ENCODE data around the gene LRP3.
"Not testable (repeated sequence)": the region's sequence is repeated elsewhere in the genome, so short reads cannot be mapped to it uniquely, and the experiment has no call there.

Gene LRP3, protein sequence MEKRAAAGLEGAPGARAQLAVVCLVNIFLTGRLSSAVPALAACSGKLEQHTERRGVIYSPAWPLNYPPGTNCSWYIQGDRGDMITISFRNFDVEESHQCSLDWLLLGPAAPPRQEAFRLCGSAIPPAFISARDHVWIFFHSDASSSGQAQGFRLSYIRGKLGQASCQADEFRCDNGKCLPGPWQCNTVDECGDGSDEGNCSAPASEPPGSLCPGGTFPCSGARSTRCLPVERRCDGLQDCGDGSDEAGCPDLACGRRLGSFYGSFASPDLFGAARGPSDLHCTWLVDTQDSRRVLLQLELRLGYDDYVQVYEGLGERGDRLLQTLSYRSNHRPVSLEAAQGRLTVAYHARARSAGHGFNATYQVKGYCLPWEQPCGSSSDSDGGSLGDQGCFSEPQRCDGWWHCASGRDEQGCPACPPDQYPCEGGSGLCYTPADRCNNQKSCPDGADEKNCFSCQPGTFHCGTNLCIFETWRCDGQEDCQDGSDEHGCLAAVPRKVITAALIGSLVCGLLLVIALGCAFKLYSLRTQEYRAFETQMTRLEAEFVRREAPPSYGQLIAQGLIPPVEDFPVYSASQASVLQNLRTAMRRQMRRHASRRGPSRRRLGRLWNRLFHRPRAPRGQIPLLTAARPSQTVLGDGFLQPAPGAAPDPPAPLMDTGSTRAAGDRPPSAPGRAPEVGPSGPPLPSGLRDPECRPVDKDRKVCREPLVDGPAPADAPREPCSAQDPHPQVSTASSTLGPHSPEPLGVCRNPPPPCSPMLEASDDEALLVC

DNA sequence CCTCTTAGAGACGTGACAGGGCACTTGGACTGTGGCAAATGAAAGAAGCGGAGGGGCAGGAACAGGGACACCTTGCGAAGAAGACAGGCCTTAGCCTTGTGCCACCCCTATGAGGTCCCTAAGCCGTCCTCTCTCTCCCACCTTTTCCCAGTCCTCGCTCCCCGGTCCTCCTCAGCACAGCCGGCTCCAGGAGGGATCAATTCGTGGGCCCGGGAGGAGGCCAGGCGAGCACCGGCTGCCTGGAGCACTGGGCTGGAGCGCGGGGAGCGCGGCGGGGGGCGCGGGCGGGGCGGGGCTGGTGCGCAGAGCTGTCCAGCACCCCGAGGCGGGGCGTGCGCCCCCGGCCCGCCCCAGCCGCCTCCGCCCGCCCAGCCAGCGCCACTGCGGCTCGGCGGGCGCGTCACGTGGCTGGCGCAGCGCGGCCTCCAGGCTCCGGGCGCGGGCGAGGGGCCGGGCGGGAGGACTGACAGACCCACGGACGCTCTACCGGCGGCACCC lies at the start of gene LRP3:
LRP3 (plus strand) TSS at position 466 of the 498 bp plus-strand sequence. CDS start 456 bp downstream, outside the sequence.
- Histone ChIP-seq H3K9ac (ENCODE audit: low read length) (no peak within 1 kb of the TSS), H3K27ac (ENCODE audit: low read depth, low read length) (peak within 1 kb of the TSS; percentile 31), H3K4me3 (ENCODE audit: low read length) (peak within 1 kb of the TSS; percentile 60), H3K4me1 (ENCODE audit: control insufficient read depth, insufficient read depth, low read length) (peaks cover 4% of the 10 kb centered on the region), H3K36me3 (ENCODE audit: control insufficient read depth, insufficient read depth, low read length) (peaks cover 3% of the 10 kb centered on the region), H3K27me3 (ENCODE audit: control insufficient read depth, insufficient read depth, low read length) (no peaks in the 10 kb centered on the region)

DNA sequence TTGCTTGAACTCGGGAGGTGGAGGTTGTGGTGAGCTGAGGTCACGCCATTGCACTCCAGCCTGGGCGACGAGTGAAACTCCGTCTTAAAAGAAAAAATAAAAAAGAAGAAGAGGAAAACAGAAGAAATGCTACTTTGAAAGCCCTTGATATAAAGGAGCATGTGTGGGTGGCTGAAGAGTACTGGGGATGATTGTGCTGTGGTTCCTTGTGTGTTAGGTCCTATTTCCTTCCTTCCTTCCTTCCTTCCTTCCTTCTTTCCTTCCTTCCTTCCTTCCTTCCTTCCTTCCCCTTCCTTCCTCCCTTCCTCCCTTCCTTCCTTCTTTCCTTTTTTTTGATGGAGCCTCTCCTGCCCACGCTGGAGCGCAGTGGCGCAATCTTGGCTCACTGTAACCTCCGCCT lies 47.9 kb upstream of the LRP3 start:
- Histone ChIP-seq H3K27me3 (ENCODE audit: control insufficient read depth, insufficient read depth, low read length) (no peaks in the 10 kb centered on the region), H3K36me3 (ENCODE audit: control insufficient read depth, insufficient read depth, low read length) (no peaks in the 10 kb centered on the region), H3K9ac (ENCODE audit: low read length) (no peak overlapping the region)

DNA sequence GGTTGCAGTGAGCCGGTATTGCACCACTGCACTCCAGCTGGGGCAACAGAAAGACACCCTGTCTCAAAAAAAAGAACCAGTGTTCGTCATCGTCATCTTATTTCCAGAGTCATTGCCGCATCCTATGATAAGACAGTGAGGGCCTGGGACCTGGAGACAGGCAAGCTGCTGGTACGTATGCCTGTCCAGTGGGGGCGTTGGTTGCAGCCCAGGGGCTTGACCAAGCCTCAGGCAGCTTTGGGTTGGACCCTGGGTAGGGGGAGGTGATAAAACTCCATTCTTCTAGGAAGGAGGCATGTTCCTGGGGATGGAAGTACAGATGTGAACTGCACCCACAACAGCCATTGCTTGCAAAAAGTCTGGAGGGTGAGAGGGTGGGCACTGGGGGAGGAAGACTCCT lies 46.6 kb upstream of the LRP3 start:
- Histone ChIP-seq H3K27ac (ENCODE audit: low read depth, low read length) (no peak overlapping the region), H3K9ac (ENCODE audit: low read length) (no peak overlapping the region), H3K36me3 (ENCODE audit: control insufficient read depth, insufficient read depth, low read length) (no peaks in the 10 kb centered on the region), H3K4me3 (ENCODE audit: low read length) (no peak overlapping the region), H3K27me3 (ENCODE audit: control insufficient read depth, insufficient read depth, low read length) (no peaks in the 10 kb centered on the region), H3K4me1 (ENCODE audit: control insufficient read depth, insufficient read depth, low read length) (no peaks in the 10 kb centered on the region)

More for the DNA sequence above, 47.9 kb upstream of the LRP3 start:
- no peak overlapping the region for H3K4me3 ChIP-seq (ENCODE audit: low read length)
- H3K4me1 ChIP-seq (ENCODE audit: control insufficient read depth, insufficient read depth, low read length) = no peaks in the 10 kb centered on the region
- no peak overlapping the region for H3K27ac ChIP-seq (ENCODE audit: low read depth, low read length)

DNA sequence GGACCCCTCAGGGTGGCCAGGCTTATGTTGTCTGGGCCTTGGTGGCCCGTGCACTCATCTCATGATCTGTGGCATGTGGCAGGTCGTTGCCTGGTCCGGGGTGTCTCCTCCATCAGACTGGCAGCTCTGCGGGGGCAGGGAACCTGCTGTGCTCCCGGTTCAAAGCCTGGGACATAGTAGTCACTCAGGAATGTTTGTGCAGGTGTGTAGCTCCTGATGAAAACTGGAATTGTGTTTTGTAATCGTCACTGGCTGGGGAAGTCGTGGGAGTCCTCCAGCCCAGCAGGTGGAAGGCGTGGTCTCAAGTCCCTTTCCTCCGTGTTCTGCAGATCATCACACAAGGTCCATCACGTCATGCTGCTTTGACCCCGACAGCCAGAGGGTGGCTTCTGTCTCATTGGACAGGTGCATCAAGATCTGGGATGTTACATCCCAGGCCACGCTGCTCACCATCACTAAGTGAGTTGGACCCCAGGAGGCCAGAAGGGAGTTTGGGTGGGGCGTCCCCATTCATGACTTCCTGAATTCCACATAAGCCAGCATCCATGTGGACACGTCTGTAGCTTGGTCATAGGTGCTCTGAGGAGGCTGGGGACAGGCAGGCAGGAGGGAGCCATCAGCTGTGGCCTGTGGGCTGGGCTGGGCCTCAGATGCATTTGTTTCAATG lies 43.1 kb upstream of the LRP3 start:
- Histone ChIP-seq H3K4me1 (ENCODE audit: control insufficient read depth, insufficient read depth, low read length) (no peaks in the 10 kb centered on the region), H3K27me3 (ENCODE audit: control insufficient read depth, insufficient read depth, low read length) (no peaks in the 10 kb centered on the region), H3K4me3 (ENCODE audit: low read length) (no peak overlapping the region), H3K36me3 (ENCODE audit: control insufficient read depth, insufficient read depth, low read length) (no peaks in the 10 kb centered on the region), H3K27ac (ENCODE audit: low read depth, low read length) (no peak overlapping the region), H3K9ac (ENCODE audit: low read length) (no peak overlapping the region)

DNA sequence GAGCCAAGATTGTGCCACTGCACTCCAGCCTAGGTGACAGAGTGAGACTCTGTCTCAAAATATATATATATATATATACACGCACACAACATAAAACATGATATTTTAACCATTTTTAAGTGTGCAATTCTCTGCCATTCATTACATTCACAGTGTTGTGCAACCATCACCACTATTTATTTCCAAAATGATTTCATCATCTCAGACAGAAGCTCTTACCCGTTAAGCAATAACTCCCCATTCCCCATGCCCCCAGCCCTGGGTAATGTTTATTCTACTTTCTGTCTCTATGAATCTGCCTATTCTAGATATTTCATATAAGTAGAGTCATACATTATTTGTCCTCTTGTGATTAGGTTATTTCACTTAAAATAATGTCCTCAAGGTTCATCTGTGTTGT lies 42.0 kb upstream of the LRP3 start:
- Histone ChIP-seq H3K27me3 (ENCODE audit: control insufficient read depth, insufficient read depth, low read length) (no peaks in the 10 kb centered on the region), H3K4me3 (ENCODE audit: low read length) (no peak overlapping the region), H3K9ac (ENCODE audit: low read length) (no peak overlapping the region), H3K36me3 (ENCODE audit: control insufficient read depth, insufficient read depth, low read length) (no peaks in the 10 kb centered on the region), H3K4me1 (ENCODE audit: control insufficient read depth, insufficient read depth, low read length) (no peaks in the 10 kb centered on the region), H3K27ac (ENCODE audit: low read depth, low read length) (no peak overlapping the region)

DNA sequence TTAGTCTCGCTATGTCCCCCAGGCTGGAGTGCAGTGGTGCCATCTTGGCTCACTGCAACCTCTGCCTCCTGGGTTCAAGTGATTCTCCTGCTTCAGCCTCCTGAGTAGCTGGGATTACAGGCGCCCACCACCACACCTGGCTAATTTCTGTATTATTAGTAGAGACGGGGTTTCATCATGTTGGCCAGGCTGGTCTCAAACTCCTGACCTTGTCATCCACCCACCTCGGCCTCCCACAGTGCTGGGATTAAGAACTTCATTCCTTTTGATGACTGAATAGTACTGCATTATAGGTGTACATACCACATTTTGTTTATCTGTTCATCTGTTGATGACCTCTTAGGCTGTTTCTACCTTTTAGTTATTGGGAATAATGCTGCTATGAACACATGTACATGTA lies 41.5 kb upstream of the LRP3 start:
- not testable (repeated sequence) for H3K27ac ChIP-seq (ENCODE audit: low read depth, low read length); H3K27me3 ChIP-seq (ENCODE audit: control insufficient read depth, insufficient read depth, low read length); H3K9ac ChIP-seq (ENCODE audit: low read length); H3K4me1 ChIP-seq (ENCODE audit: control insufficient read depth, insufficient read depth, low read length); H3K36me3 ChIP-seq (ENCODE audit: control insufficient read depth, insufficient read depth, low read length); H3K4me3 ChIP-seq (ENCODE audit: low read length)

DNA sequence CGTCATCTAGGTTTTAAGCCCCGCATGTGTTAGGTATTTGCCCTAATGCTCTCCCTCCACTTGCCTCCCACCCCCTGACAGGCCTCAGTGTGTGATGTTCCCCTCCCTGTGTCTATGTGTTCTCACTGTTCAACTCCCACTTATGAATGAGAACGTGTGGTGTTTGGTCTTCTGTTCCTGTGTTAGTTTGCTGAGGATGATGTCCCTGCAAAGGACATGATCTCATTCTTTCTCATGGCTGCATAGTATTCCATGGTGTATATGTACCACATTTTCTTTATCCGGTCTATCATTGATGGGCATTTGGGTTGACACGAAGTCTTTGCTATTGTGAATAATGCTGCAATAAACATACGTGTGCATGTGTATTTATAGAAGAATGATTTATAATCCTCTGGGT lies 39.8 kb upstream of the LRP3 start:
- H3K27me3 ChIP-seq (ENCODE audit: control insufficient read depth, insufficient read depth, low read length); H3K27ac ChIP-seq (ENCODE audit: low read depth, low read length); H3K4me3 ChIP-seq (ENCODE audit: low read length); H3K9ac ChIP-seq (ENCODE audit: low read length); H3K4me1 ChIP-seq (ENCODE audit: control insufficient read depth, insufficient read depth, low read length); H3K36me3 ChIP-seq (ENCODE audit: control insufficient read depth, insufficient read depth, low read length): not testable (repeated sequence)

DNA sequence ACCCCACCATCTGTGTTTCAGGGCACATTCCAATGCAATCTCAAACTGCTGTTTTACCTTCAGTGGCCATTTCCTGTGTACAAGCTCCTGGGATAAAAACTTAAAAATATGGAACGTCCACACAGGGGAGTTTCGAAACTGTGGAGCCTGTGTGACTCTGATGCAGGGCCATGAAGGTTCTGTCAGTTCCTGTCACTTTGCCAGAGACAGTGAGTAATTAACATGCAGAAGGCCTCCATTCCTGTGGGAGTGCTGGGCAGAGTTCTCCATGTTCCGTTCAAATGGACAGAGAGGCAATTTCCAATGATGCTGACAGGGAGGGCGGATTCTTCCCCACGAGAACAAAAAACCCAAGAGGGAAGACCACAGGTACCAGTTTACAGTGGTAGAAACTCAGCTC lies 37.8 kb upstream of the LRP3 start:
- no peak overlapping the region for H3K27ac ChIP-seq (ENCODE audit: low read depth, low read length)
- H3K9ac ChIP-seq (ENCODE audit: low read length) = no peak overlapping the region
- H3K27me3 ChIP-seq (ENCODE audit: control insufficient read depth, insufficient read depth, low read length) = no peaks in the 10 kb centered on the region
- H3K4me3 ChIP-seq (ENCODE audit: low read length) = no peak overlapping the region
- no peaks in the 10 kb centered on the region for H3K4me1 ChIP-seq (ENCODE audit: control insufficient read depth, insufficient read depth, low read length)
- no peaks in the 10 kb centered on the region for H3K36me3 ChIP-seq (ENCODE audit: control insufficient read depth, insufficient read depth, low read length)

DNA sequence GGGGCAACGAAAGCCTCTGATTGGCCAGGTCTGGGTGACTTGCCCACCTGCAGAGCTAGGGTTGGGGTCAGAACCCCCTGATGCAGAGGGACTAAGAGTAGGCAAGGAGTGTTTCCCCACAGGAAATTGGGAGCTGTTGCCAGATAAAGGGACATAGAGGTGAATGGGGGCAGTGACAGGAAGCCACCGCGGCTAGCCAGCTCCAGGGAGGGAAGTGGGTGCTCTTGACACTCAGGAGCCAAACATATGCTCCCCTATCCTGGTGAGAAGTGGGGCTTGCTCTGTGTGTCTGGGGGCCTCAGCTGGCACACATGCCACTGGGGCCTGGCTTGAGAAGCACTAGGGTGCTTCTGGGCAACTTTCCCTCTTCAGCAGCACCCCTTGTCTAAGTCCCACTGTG lies 36.2 kb upstream of the LRP3 start:
- Histone ChIP-seq H3K27me3 (ENCODE audit: control insufficient read depth, insufficient read depth, low read length) (no peaks in the 10 kb centered on the region), H3K9ac (ENCODE audit: low read length) (no peak overlapping the region), H3K36me3 (ENCODE audit: control insufficient read depth, insufficient read depth, low read length) (no peaks in the 10 kb centered on the region), H3K4me1 (ENCODE audit: control insufficient read depth, insufficient read depth, low read length) (no peaks in the 10 kb centered on the region), H3K4me3 (ENCODE audit: low read length) (no peak overlapping the region), H3K27ac (ENCODE audit: low read depth, low read length) (no peak overlapping the region)

DNA sequence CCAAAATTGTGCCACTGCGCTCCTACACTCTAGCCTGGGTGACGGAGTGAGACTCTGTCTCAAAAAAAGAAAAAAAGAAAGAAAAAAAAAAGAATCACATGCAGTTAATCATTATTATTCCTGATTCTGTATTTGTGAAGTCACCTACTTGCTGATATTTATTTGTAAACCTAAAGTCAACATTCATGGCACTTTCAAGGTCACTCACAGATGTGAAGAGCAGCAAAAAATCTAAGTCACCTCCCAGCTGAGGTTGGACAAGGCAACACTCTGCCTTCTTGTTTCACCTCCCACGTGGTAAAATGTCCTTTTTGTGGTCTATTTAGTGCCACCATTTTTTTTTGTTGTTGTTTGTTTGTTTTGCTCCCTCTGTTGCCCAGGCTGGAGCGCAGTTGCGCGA lies 35.8 kb upstream of the LRP3 start:
- Histone ChIP-seq H3K9ac (ENCODE audit: low read length) (no peak overlapping the region), H3K4me1 (ENCODE audit: control insufficient read depth, insufficient read depth, low read length) (no peaks in the 10 kb centered on the region), H3K27me3 (ENCODE audit: control insufficient read depth, insufficient read depth, low read length) (no peaks in the 10 kb centered on the region), H3K36me3 (ENCODE audit: control insufficient read depth, insufficient read depth, low read length) (no peaks in the 10 kb centered on the region), H3K4me3 (ENCODE audit: low read length) (no peak overlapping the region), H3K27ac (ENCODE audit: low read depth, low read length) (no peak overlapping the region)

DNA sequence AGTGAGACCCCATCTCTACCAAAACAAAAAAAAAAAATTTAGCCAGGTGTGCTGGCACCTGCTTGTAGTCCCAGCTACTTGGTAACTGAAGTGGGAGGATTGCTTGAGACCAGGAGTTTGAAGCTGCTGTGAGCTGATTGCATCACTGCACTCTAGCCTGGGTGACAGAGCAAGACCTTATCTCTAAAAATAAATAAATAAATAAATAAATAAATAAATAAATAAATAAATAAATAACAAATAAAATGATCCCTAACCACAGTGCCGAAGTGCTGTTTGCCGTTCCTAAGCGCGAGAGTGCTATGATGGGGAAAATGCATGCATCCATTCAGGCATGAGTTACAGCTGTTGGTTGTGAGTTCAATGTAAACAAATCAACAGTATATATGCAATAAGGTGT lies 35.0 kb upstream of the LRP3 start:
- H3K27ac ChIP-seq (ENCODE audit: low read depth, low read length) = no peak overlapping the region
- no peak overlapping the region for H3K4me3 ChIP-seq (ENCODE audit: low read length)
- H3K4me1 ChIP-seq (ENCODE audit: control insufficient read depth, insufficient read depth, low read length) = no peaks in the 10 kb centered on the region
- no peaks in the 10 kb centered on the region for H3K36me3 ChIP-seq (ENCODE audit: control insufficient read depth, insufficient read depth, low read length)
- H3K27me3 ChIP-seq (ENCODE audit: control insufficient read depth, insufficient read depth, low read length) = no peaks in the 10 kb centered on the region
- H3K9ac ChIP-seq (ENCODE audit: low read length) = no peak overlapping the region

DNA sequence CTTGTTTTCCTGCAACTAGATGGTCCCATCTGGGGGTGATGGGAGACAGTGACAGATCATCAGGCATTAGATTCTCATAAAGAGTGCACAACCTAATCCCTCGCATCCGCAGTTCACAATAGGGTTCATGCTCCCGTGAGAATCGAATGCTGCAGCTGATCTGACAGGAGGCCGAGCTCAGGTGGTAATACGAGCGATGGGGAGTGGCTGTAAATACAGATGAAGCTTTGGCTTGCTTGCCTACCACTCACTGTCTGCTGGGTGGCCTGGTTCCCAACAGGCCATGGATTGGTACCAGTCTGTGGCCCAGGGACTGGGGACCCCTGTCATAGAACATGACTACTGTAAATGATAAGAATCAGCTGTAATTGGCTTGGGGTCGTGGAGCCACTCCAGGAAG lies 34.2 kb upstream of the LRP3 start:
- H3K9ac ChIP-seq (ENCODE audit: low read length) = no peak overlapping the region
- H3K4me1 ChIP-seq (ENCODE audit: control insufficient read depth, insufficient read depth, low read length) = no peaks in the 10 kb centered on the region
- H3K27ac ChIP-seq (ENCODE audit: low read depth, low read length) = no peak overlapping the region
- no peaks in the 10 kb centered on the region for H3K36me3 ChIP-seq (ENCODE audit: control insufficient read depth, insufficient read depth, low read length)
- no peak overlapping the region for H3K4me3 ChIP-seq (ENCODE audit: low read length)
- no peaks in the 10 kb centered on the region for H3K27me3 ChIP-seq (ENCODE audit: control insufficient read depth, insufficient read depth, low read length)

All from rectal smooth muscle tissue (tissue), 1 donor.